HG03565 (cell line): ENCODE data around the gene PHLDB3.

Experiments
- ATAC-seq: cut with Tn5 transposase; IDR thresholded peaks from one replicate; pipeline ENCODE4 v1.9.1; 2021; ENCODE audit warnings: mild to moderate bottlenecking, moderate library complexity; ENCODE audit not compliant: unreplicated experiment

PHLDB3 gene

DNA sequence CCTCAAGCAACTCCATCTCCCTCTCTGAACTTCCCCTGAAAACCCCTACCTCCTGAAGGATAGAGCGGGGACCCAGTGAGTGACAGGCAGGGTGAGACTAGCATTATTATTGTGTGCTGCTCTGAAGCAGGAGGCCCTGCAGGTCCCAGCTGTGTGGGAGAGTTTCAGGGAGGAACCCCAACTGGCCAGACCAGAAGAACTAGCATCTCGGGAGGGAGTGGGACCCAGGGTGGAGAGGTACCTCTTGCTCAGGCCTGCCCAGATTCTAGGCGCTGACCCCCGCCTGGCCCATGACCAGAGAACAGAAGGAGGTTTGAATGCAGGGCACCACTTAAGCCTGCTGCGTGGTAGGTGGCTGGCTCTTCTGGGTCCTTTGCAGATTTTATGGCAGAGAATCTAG lies 33.5 kb downstream of the PHLDB3 start:
- no peak for ATAC-seq

DNA sequence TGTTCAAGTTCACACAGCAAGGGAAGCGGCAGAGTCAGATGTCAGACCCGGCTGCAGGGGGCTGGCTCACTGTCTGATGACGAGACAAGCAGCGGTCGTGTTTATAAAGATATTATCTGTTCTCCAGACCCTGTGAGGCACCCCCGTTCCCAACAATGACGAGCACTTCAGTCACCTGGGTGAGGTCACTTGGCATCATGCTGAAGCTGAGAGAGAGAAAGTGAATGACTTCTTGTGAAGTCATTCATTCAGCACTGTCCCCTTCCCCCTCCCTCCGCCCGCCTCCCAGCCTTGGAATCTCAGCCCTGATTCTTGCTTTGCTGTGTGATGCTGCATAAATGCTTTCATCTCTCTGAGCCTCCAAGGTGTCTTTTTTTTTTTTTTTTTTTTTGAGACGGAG lies 34.3 kb downstream of the PHLDB3 start:
- no peak for ATAC-seq

DNA sequence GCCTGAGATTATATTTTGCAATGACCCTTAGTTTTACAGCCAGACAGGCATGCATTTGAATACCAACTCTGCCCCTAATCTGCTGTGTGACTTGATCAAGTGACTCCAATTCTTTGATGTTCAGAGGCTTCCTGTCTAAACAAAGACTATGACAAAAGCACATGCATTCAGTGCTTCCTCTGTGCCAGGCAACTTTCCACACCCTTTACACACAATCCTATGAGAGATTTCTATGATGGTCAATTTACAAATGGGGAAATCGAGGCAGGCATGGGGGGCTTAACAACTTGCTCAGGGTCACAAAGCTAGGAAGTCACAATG lies 35.4 kb downstream of the PHLDB3 start:
- ATAC-seq: no peak

DNA sequence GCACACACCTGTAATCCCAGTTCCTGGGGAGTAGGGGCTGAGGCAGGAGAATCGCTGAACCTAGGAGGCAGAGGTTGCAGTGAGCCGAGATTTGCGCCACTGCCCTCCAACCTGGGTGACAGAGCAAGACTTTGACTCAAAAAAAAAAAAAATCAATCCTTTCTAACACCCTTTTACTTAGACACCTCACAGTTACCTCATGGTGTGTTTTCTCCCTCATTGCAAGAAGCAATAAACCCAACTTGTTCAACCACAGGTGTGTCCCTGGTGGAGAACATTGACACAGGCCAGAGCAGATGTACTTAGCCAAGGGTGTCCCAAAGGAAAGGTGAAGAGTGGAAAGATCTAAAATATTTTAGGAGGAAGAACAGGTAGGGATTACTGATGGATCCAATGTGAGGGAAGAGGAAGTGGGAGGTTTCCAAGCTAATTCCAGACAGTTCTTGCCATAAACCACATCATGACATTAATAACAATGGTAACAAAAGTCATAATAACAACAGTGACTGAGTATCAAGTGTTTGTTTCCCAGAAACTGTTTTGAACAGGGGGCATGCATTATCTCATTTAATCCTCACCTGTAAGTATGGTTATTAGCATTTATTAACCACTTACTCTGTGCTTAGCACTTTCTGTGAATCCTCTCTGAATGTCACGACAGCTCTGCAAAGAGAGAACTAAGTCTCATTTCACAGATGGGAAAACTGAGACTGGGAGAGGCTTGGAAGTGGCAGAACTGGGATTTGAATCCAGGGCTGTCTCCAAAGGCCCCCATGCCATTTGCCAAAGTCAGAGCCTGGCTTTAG lies 36.0 kb downstream of the PHLDB3 start:
- no peak for ATAC-seq

DNA sequence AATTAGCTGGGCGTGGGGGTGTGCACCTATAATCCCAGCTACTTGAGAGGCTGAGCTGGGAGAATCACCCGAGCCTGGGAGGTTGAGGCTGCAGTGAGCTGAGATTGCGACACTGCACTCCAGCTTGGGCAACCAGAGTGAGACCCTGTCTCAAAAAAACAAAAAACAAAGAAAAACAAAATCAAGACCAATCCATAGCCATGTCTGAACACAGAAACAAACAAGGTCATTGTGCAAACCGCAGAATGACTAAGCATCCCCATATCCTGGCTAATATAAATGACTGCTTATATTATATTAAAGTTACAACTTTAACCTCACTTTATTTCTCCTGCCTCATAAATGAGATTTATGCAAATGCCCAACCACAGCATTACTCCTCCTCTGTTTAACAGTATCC lies 36.8 kb downstream of the PHLDB3 start:
- ATAC-seq: no peak

DNA sequence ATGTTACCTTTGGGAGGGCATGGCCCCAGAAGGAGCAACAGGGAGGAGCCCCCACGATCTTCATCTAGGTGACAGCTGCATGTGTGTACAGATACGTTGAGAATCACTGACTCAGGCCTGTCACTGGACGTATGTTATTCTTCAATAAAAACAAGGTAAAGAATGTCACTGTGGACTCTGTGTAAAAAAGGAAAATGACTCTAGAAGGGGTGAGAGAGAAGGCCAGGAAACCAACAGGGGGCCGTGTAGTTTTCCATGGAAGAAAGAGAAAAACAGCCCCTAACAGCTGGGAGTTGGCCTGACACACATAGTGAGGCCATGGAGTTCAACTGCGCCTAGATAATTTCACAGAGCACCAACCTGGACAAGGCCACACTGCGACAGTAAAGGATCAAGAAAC lies 37.3 kb downstream of the PHLDB3 start:
- no peak for ATAC-seq

DNA sequence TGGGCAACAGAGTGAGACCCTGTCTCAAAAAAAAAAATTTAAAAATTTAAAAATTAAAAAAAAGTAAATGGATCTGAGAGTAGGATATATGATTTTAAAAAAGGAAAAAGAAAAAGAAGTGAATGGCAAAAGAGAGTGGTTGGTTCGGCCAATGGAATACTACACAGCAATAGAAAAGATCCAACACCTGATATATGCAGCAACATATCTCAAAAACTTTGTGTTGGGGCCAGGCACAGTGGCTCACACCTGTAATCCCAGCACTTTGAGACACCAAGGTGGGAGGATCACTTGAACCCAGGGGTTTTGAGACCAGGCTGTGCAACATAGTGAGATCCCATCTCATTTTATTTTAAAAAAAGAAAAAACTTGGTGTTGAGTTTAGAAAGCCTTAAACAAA lies 37.8 kb downstream of the PHLDB3 start:
- ATAC-seq: no peak

DNA sequence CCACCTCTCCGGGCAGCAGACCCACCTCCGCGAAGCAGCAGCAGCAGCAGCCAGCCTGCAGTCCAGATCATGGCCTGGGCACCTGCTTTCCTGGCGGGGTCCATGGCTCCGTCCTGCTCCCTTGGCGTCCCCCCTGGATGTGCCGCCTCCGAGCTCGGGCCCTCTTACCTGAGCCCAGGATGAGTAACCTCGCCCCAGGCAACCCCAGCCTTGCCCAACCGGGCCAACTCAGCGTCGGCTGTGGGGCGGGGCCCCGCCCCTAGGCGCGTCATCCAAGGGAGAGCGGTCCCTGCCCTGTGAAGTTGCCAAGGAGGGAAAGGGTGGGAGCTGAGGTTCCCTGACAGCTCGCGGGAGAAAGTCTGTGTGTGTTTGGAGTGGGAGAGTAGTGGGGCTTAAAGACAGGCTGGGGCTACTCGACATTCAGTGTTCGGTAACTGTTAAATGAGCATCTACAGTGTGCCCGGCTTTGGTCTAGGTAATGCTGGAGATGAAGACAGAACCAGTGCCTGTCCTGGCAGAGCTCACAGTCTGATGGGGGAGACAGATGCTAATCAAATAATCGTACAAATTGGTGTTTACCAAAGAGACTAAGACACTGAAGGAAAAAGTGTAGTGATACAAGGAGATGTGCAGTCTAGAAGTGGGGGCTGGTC lies 39.0 kb downstream of the PHLDB3 start, which contains the start of gene LYPD3:
TSS of gene LYPD3 (minus strand) at position 141 of the 653 bp plus-strand sequence. CDS start at position 104, 37 bp downstream.
- ATAC-seq: no peak

DNA sequence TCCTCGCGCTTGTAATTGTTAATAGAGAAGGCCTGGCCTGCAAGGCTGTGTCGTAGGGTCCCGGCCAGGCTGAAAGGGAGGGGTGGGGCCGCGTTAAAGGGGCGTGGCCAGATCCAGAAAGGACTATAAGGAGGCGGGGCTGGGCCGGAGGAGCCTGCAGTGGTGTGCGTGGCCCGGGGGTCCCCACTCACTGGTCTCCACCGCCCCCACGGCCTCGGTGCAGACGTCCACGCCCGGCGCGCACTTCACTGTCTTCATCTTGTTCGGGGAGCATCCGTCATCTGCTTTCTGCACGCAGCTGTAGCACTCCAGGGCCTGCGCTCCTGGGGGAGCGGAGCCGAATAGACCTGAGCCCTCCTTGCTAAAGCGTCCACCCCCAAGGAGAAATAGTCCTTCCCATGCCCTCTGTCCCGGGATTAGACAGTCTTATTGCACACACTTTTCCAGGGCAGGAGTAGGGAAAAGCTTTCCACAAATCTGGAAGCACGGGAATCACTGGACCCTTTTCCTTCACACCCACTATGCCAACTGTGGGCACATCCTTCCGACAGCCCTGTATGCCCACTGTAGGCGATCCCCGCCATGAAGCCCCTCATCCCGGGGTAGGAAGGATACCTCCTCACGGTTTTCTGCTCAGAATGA lies 40.3 kb downstream of the PHLDB3 start:
- peak; percentile 14 for ATAC-seq

DNA sequence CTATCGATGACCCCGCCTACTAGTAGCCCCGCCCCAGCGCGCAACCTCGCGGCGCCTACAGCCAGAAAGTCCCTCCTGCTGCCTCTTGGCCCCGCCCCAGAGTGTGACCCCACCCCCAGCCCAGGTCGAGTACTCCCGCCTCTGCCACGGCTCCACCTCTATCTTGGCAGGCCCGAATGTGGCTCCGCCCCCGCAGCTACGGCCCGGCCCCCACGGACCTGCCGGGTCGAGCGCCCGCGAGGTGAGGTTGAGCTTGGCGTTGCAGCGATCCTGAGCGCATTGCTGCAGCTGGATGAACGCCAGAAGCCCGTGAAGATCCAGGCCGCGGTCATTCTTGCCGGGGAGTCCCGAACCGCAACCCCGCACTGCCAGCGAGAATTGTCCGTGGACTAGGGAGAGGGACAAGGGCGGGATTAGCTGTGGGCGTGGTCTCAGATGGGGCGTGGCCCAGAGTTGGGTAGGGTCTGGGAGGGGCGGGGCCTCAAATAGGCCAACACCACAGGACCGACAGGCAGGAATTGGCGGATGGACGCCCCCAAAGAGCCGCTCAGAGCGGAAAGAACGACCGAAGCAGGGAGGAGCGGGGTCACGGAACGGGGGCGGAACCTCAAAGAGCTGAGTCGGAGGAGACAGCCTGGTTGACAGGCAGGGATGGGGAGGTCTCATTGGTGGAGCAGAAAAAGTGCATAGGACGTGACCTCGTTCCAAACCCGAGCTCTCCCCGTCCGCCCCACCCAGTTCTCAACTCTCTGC lies 41.0 kb downstream of the PHLDB3 start:
- ATAC-seq: peak; percentile 65

DNA sequence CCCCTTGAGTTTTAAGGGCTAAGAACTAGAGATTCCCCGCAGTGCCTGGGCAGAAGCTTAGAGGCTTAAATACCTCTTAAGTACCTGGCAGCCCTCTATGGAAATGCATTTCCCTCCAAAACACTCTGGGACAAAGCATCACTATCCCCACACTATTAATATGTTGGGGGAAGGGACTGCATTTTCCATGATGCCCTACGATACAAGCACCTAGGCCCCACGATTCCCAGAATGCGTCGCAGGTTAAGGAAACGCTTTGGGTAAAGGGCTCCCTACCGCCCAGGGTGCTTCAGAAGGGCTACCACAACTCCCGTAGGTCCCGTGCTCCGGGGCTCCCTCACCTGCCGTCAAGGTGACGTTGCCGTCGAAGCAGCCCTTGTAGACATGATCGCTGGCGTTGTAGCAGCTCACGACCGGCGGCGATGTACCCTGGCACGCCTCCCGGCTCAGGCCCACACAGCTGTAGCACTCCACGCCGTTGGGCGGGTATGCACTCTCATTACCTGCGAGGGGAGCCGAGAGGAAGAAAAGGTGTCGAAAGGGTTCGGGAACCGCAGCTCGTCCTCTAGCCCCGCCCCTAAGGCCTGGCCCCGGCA lies 41.7 kb downstream of the PHLDB3 start:
- ATAC-seq: no peak

DNA sequence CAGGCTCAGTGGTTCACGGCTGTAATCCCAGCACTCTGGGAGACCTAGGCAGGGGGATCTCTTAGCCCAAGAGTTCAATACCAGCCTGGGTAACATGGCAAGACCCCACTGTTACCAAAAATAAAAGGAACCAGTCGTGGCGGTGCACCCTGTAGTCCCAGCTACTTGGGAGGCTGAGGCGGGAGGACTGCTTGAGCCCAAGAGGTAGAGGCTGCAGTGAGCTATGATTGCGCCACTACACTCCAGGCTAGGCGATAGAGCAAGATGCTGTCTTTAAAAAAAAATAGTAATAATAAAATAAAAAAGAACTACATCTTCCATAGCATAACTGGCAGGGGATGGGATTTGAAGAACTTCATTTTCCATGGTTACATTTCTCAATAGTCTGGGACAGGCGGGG lies 42.2 kb downstream of the PHLDB3 start:
- ATAC-seq: no peak

DNA sequence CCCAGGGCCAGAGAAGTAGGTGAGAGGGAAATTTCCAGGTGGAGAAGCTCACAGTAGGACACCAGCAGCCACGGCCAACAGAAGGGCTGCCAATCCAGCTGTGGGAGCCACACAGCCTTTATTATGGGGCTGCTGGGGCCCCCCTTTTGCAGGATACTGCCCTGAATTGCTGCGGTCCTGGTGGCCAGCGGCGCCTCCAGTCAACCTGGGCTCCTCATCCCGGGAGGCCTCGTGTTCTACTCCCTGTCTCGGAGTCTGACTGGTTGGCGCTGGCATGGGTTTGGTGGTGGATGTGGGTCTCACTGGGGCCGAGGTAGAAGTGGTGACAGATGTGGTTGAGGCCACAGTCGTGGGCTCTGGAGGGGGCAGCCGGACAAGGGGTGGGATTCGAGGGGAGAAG lies 43.2 kb downstream of the PHLDB3 start:
- no peak for ATAC-seq

DNA sequence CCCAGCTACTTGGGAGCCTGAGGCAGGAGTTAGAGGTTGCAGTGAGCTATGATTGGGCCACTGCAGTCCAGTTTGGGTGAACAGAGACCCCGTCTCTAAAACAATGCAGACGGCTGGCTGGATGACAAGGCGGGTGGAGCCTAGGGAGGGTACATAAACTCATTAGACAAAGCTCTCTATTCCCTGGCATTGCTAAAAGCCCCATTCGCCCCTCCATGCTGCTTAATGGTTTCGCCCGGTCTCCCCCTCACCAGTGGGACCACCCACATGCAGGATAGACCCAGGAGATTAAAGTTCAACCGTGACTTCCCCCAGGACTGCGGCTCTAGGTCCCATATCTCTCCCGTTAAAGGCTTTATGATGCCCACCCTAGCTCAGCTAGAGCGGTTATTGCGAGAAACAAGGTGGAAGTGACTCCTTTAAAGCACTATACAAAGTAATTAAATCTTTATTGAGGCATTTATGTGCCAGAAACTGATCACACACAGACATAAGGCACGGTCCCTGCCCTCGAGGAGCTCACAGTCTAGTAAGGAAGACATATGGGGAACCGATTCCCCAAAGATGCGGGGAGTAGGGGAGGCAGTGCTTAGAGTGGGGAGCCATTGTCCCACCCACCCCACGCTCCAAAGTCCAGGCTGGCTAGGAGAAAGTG lies 44.1 kb downstream of the PHLDB3 start:
- ATAC-seq: no peak

DNA sequence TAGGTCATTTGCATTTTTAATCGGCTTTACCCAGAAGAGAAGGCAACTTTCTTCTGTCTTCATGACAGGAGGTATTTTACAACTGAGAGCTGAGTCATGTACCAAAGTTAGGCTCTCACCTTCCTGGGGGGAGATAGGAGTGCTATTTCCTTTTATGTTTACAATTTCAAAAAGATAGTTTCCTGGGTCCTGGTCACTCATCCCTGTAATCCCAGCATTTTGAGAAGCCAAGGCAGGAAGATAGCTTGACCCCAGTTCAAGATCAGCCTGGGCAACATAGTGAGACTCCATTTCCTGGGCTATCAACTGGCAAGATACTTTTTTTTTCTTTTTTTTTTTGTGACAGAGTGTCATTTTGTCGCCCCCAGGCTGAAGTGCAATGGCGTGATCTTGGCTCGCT lies 46.7 kb downstream of the PHLDB3 start:
- ATAC-seq: no peak

DNA sequence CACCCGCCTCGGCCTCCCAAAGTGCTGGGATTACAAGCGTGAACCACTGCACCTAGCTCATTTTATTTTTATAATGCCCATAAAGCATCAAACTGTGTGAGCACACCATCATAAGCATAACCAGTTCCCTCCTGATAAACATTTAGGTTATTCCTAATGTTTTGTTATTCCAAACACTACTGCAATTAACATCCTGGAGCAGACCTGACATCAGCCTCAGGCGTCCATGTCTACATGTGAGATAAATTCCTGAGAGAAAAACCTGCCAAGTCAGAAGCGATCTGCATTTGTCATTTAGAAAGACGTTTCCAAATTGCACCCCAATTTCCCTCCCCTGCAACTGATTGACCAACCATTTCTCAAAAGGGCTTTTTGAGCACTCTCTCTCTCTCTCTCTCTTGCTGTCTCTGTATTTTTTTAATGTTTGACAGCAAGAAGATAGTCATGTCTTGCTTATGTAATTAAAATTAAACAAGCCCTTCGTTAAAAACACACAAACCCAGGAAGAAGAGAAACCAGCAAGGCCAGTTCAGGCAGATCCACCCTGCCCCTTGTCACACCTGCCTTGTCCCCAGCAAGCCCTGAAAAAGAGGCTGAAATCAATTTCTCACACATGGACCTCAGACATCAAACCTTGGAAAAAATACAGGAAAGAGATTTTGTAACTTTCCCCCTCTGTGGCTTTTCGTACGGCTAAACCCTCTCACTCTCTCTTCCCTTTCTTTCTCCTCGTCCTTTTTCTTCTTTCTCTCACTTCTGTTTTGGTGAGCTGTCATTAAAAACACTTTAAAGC lies 49.0 kb downstream of the PHLDB3 start:
- ATAC-seq: no peak

DNA sequence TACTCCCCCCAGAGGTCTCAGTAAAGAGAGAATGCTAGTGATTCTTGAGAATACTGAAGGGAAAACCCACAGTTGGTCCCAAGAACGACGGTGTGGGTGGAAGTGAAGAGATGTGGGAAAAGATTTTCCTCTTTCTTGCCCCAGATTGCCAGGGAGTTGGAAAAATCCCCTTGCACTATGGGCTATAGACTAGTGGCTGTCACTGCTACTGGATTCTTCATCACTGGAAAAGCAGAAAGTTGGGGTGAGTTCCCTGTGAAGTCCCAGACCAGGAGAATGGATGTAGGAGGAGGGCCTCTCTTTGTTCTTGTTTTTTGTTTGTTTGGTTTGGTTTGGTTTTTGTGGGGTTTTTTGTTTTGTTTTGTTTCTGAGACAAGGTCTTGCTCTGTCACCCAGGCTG lies 50.5 kb downstream of the PHLDB3 start:
- ATAC-seq: no peak

DNA sequence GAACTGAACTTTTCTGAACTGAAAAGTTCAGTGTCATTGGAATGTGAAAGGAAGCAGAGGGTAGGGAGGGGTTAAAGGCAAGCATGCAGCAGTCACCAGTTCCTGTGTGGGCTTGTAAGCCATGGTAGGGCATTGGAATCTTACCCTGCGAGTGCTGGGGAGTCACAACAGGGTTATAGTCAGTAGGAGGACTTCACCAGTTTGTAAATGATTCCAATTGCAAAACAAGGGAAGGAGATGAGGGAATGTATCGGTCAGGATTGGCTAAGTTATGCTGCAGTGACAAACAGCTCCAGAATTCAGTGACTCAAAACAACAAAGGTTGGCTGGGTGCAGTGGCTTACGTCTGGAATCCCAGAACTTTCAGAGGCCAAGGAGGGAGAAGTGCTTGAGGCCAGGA lies 52.0 kb downstream of the PHLDB3 start:
- ATAC-seq: no peak

DNA sequence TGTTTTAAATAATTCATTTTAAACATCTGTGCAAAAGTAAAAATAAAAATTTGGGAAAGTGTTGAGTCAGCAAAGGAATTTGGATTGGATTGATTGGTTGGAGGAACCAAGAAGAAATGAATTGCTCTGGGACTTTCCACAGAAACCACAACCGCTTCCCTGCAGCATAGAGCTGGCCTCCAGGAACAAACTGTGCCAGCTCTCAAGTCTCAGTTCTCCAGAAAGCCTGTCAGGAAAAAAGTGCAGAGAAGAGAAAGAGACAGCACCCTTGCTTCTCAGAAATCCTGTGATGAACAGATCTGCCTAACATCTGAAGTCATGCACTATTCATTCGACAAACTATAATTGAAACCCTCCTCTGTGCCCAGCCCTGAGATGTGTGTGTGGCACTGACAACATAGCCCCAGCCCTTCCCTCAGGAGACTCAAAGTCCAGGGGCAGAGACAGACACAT lies 54.0 kb downstream of the PHLDB3 start:
- ATAC-seq: no peak

DNA sequence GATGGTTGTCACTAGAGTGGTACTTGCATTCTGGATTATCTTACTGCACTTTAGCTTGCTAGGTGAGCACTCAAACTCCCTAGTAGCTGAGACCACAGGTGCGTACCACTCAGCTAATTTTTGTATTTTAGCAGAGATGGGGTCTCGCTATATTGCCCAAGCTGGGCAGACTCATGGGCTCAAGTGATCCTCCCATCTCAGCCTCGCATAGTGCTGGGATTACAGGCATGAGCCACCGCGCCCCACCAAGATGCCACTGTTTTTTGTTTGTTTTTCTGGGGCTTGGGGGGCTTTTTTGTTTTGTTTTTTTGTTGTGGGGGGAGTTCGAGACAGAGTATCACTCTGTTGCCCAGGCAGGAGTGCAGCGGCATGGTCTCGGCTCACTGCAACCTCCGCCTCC lies 56.9 kb downstream of the PHLDB3 start:
- no peak for ATAC-seq
